Stimulated activated CD8-positive, alpha-beta memory T cell treated with anti-CD3 and anti-CD28 coated beads, Interleukin-4, amount 100 ng/mL, for 4 hours (primary cell): ENCODE results near the gene STARD4.

Experiments
- DNase-seq, 2 donors: peaks; one replicate each; pipeline ENCODE4 v3.0.0-alpha.2; 2020; ENCODE audit warnings: low read depth in 2 of 2, low spot score in 1 of 2

Gene STARD4

GRCh38 chr5:111478266-111478665, 34.1 kb downstream of the STARD4 start:
- no peak for DNase-seq

GRCh38 chr5:111472579-111472978, 39.8 kb downstream of the STARD4 start:
- no peak for DNase-seq

- no peak for DNase-seq
These were observed 40.2 kb downstream of the STARD4 start for GRCh38 chr5:111472096-111472495.

GRCh38 chr5:111469903-111470302, 42.4 kb downstream of the STARD4 start:
- DNase-seq = no peak

GRCh38 chr5:111469293-111469896, 42.9 kb downstream of the STARD4 start:
- no peak for DNase-seq

- DNase-seq = no peak
These were observed 49.0 kb downstream of the STARD4 start for GRCh38 chr5:111463311-111463710.

- DNase-seq = no peak
These were observed 50.4 kb downstream of the STARD4 start for GRCh38 chr5:111461934-111462333.

- DNase-seq = no peak
These were observed 51.1 kb downstream of the STARD4 start for GRCh38 chr5:111461255-111461671.

GRCh38 chr5:111454776-111455175, 57.6 kb downstream of the STARD4 start:
- no peak for DNase-seq

- no peak for DNase-seq
These were observed 58.1 kb downstream of the STARD4 start for GRCh38 chr5:111454198-111454622.

GRCh38 chr5:111453747-111454146, 58.6 kb downstream of the STARD4 start:
- no peak for DNase-seq

GRCh38 chr5:111453295-111453694, 59.0 kb downstream of the STARD4 start:
- DNase-seq = no peak

GRCh38 chr5:111447822-111448221, 64.5 kb downstream of the STARD4 start:
- DNase-seq = no peak

- no peak for DNase-seq
These were observed 65.2 kb downstream of the STARD4 start for GRCh38 chr5:111447099-111447498.
